ENCODE data around the gene OSBPL2.

Gene OSBPL2

GRCh38 chr20:62208061-62208794 is 30.1 kb upstream of the OSBPL2 start:
- no peak for DNase-seq

GRCh38 chr20:62208795-62209755 is 29.2 kb upstream of the OSBPL2 start:
- DNase-seq: peak in 1 of 2 experiments; percentile 48

- DNase-seq: peak in 1 of 2 experiments; percentile 18
Measured at GRCh38 chr20:62209850-62210495, 28.3 kb upstream of the OSBPL2 start.

- peak; percentile 92 to 97 for DNase-seq
Measured at GRCh38 chr20:62210496-62210855, 27.8 kb upstream of the OSBPL2 start.

- no peak for DNase-seq
Measured at GRCh38 chr20:62211216-62211615, 27.1 kb upstream of the OSBPL2 start.

GRCh38 chr20:62211769-62212288 is 26.5 kb upstream of the OSBPL2 start:
- DNase-seq: no peak

GRCh38 chr20:62212299-62212698 is 26.0 kb upstream of the OSBPL2 start:
- peak; percentile 54 to 81 for DNase-seq

- peak in 1 of 2 experiments; percentile 60 for DNase-seq
Measured at GRCh38 chr20:62214067-62214466, 24.3 kb upstream of the OSBPL2 start.

GRCh38 chr20:62215020-62215990 is 23.0 kb upstream of the OSBPL2 start:
- peak in 1 of 2 experiments; percentile 55 for DNase-seq

- DNase-seq: no peak
Measured at GRCh38 chr20:62215991-62216635, 22.2 kb upstream of the OSBPL2 start.

GRCh38 chr20:62216636-62217566 is 21.4 kb upstream of the OSBPL2 start:
- DNase-seq: no peak

- DNase-seq: no peak
Measured at GRCh38 chr20:62217913-62218773, 20.2 kb upstream of the OSBPL2 start.

- peak; percentile 63 to 64 for DNase-seq
Measured at GRCh38 chr20:62219101-62219991, 19.0 kb upstream of the OSBPL2 start.

- peak; percentile 33 to 68 for DNase-seq
Measured at GRCh38 chr20:62219992-62220665, 18.2 kb upstream of the OSBPL2 start, which contains the start of gene HRH3. TSS of gene HRH3 (minus strand) at chr20:62220278. CDS start at chr20:62219970, 308 bp downstream.

- peak in 1 of 2 experiments; percentile 13 for DNase-seq
Measured at GRCh38 chr20:62220666-62221568, 17.4 kb upstream of the OSBPL2 start.

GRCh38 chr20:62222266-62222850 is 16.0 kb upstream of the OSBPL2 start:
- DNase-seq: no peak
